ENCODE results near the gene CCDC57. TPM values are rescaled to one million over a fixed set of nuclear protein-coding genes. Genes with fewer than 3 reads are reported as not detected.

CCDC57 gene
- total RNA-seq, 2 donors from 2014 or later: 29.6 to 53.4 TPM

- peak; percentile 63 to 83 for DNase-seq
- peak; percentile 45 for ATAC-seq
- intact Hi-C loops (cut with DNase I, micrococcal nuclease): no loop called here
Observed at GRCh38 chr17:82228842-82229697, 16.4 kb upstream of the CCDC57 start, which contains the start of gene SLC16A3. Gene SLC16A3 (plus strand): TSS chr17:82229042. CDS start chr17:82236009, 6,967 bp downstream.

DNA sequence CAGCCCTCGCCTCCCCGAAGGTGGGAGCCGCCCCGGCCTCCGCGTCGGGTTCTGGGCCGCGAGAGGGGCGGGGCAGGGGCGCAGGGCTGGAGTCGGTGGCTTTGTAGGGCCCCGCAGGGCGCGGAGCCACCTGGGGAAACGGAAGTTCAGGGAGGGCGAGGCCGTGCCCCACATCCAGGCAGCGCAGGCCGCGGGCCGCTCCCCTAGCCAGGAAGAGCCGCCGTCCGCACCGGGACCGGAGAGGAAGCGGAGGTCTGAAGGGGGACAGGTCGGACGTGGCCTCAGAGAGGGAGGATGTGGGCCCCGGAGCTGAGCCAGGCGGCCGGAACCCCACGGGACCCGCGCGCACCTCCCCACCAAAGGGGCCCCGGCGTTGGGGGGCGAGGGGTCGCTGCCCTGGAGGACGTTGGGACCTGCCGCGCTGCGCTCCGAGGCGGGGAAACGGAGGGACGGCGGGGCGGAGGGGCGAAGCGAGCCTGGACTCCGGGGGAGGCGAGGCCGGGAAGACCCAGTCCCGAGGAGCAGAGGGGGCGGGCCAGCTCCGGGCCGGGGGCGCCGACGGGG is 15.7 kb upstream of the CCDC57 start:
- peak; percentile 38 for ATAC-seq
- DNase-seq: peak; percentile 84 to 86
- intact Hi-C loops (cut with DNase I, micrococcal nuclease): no loop called here

GRCh38 chr17:82227629-82228277 is 15.1 kb upstream of the CCDC57 start:
- intact Hi-C loops (cut with DNase I, micrococcal nuclease): no loop called here
- DNase-seq (peak; percentile 27 to 37), ATAC-seq (no peak)

GRCh38 chr17:82226809-82227628 is 14.4 kb upstream of the CCDC57 start:
- DNase-seq: peak in 1 of 2 donors; percentile 37
- intact Hi-C loops (cut with DNase I, micrococcal nuclease): no loop called here
- no peak for ATAC-seq

DNA sequence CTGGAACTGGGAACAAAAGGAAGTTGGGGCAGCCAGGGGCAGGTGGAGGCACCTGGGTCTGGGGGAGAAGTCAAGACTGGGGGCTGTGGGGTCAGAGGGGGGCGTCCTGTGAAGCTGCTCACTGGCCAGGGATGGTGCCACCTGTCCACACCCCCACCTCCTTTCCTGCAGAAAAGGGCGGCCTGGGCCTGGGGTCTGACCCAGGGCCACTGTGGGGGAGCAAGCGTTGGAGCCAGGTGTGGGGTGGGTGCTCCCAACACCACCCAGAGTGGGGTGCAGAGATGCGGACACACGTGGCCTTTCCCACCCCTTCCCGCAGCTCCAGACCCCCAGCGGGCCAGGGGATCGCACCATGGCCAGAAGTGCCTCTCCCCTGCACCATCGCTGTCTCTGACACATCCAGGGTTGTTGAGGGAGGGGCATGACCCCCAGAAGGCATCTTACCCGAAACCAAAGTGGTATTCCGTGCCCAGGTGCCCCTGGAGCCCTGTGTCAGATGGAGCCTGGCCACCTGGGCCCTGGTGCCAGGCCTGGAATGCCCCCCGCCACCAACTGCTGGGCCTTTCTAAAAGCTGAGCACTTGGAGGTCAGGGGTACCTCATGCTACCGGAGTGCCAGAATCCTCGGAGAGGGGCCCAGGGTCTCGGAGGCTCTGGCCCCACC is 13.6 kb upstream of the CCDC57 start:
- intact Hi-C loops (cut with DNase I, micrococcal nuclease): no loop called here
- DNase-seq: peak in 1 of 2 donors; percentile 27
- no peak for ATAC-seq

DNA sequence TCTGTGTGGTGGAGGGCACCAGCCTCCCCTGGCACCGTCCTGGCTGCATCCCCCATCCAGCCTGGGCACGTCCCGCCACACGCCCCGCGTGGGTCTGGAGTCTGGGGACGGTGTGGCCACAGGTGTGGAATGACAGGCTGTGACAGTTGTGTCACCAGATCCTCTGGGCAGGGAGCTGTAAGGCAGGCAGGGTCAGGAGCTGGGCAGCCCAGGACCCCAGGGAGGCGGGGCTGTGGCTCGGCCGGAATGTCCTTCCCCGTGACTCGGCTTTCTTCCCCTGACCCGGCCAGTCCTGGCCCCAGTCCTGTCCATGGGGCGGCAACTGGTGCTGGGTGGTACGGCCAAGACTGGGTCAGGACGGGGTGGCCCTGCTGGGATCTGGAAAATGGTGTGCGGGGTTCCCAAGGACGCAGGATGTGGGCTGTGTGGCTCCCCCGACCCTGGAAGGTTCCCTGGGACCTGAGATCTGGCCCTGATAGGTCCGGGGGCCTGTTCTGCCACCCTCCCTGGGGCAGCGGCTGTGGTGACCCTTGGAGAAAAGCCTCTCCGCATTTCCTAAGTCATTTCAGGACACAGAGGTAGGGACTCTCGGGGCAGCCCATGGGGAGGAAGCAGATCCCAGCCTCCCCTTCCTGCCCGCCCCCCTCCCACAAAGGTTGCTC is 12.9 kb upstream of the CCDC57 start:
- intact Hi-C loops (cut with DNase I, micrococcal nuclease): no loop called here
- peak in 1 of 2 donors; percentile 26 for DNase-seq
- ATAC-seq: no peak

DNA sequence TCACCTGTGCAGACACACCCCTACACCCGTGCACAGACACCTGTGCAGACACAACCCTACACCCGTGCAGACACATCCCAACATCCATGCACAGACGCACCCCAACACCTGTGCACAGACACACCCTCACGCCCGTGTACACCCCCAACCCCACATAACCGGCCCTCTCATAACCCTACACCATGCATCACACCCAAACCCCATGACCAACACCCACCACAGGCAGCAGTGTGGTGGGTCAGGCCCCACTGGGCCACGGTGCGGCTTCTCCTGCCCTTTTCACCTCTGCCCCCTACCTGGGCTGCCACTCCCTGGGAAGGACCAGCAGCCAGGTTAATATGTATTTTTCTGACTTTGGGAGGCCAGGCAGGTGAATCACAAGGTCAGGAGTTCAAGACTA is 12.0 kb upstream of the CCDC57 start:
- DNase-seq: no peak
- ATAC-seq: no peak
- intact Hi-C loops (cut with DNase I, micrococcal nuclease): no loop called here

GRCh38 chr17:82223517-82223916 is 10.9 kb upstream of the CCDC57 start:
- ATAC-seq (no peak), DNase-seq (no peak)
- intact Hi-C loops (cut with DNase I, micrococcal nuclease): no loop called here

DNA sequence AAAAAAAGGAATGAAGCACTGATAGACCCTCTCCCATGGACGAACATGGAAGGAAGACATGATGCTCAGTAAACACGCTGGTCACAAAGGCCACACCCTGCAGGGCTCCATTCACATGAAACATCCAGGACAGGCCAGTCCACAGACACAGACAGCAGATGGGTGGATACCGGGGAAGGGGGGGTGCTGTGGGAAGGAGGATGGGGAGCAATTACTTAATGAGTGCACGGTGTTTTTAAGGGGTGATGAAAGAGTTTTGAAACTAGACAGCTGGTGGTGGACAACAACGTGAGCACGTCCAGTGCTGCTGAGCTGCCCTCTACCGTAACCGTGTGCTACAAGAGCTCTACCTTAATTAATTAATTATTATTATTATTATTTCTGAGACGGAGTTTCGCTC is 10.2 kb upstream of the CCDC57 start:
- ATAC-seq (no peak), DNase-seq (no peak)
- intact Hi-C loops (cut with DNase I, micrococcal nuclease): no loop called here

GRCh38 chr17:82221341-82221902 is 8.8 kb upstream of the CCDC57 start:
- intact Hi-C loops (cut with DNase I, micrococcal nuclease): no loop called here
- no peak for ATAC-seq
- DNase-seq: no peak

DNA sequence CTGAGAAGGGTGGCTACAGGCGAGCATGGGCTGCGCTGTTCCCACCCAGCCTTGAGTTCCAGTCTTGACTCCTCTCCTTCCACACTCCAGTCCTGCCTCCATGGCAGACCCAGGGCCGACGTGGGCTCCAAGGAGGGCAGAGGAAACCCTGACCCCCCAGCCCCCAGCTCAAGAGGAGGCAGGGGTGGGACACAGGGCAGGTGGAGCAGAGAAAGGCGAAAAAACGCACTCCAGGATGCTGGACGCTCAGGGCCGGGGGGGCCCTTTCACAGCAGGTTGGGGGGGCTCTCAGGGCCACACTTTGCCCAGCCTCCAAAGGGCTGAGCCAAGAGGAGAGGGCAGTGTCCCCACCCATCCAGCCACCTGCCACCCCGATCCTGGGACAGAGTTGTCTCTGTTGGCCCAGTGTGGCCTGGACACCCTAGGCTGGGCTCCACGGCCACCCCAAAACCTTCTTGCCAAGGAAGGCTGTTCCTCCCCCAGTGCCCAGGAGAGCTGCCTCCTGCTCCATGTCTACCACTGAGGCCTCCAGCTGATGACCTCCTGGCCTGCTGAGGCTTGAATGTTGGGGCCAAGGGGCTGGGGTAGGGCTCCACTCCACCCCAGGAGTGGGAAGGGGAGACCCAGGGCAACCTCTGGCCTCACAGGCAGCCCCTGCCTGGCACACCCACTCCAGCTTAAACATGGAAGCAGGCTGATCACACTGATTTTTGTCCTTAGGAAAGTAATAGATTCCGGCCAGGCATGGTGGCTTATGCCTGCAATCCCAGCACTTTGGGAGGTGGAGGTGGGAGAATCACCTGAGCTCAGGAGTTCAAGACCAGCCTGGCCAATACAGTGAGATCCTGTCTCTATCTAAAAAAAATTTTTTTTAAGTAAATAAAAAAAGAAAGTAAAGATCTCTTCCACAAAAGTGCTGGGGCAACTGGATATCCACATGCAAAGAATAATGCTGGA is 7.4 kb upstream of the CCDC57 start:
- intact Hi-C loops (cut with DNase I, micrococcal nuclease): no loop called here
- DNase-seq (no peak), ATAC-seq (no peak)

- intact Hi-C loops (cut with DNase I, micrococcal nuclease): no loop called here
- ATAC-seq: no peak
- no peak for DNase-seq
Observed at GRCh38 chr17:82219083-82219482, 6.4 kb upstream of the CCDC57 start.

DNA sequence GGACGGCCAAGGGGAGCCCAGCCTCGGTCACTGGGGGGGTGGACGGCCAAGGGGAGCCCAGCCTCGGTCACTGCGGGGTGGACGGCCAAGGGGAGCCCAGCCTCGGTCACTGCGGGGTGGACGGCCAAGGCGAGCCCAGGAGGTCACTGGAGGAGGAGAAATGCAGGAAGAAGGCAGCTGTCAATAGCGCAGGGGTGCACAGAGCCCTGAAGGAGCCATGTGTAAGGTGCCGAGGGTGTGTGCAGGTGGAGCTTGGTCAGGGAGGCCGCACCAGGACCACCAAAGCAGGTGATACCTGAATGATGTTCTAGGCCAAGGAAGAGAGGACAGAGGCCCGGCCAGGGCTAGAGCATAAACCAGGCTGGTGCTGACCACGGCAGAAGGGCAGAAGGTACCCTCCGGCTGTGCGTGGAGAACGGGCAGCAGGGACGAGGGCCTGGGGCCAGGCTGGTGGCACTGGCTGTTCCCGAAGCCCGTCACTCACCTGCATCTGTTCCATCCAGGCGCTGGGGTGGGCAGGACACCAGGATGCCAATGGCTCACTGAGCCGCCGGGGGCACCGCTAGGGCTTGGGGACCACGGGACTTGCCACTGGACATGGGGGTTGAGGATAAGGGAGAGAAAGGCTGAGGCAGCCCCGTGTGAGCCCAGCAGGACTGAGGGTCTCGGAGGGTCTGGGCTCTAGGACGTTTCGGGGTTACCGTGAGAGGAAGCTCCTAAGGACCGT is 5.9 kb upstream of the CCDC57 start:
- DNase-seq: no peak
- intact Hi-C loops (cut with DNase I, micrococcal nuclease): no loop called here
- ATAC-seq: no peak

- intact Hi-C loops (cut with DNase I, micrococcal nuclease): no loop called here
- no peak for ATAC-seq
- DNase-seq: peak in 1 of 2 donors; percentile 73
Observed at GRCh38 chr17:82217530-82218204, 5.0 kb upstream of the CCDC57 start.

DNA sequence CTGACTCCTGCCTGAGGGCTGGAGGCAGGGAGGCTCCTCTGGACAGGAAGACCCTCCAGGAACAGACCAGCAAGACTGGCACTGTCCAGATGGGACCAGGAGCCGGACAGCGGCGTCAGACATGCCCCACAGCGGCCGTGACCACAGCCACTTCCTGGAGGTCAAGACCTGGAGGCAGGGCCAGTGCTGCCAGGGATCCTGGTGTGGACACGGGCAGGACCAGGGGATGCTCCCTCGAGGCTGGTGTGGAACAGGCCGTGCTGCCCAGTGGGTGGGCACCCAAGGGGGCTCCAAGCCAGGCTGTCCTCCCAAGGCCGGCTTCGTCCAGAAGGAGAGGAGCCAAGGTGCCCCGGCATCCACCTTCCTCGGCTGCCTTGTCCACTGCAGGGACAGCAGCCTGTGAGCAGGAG is 4.5 kb upstream of the CCDC57 start:
- intact Hi-C loops (cut with DNase I, micrococcal nuclease): no loop called here
- DNase-seq (peak in 1 of 2 donors; percentile 41), ATAC-seq (no peak)

All from left colon (tissue), 2 donors.